Activated T-helper 17 cell treated with anti-CD3 and anti-CD28 coated beads, Interleukin-2, amount 50 U/mL, for 72 hours (primary cell): ENCODE measurements around the gene RTCA. TPM values are rescaled to one million over a fixed set of nuclear protein-coding genes. Genes with fewer than 3 reads are reported as not detected.
"Not testable (repeated sequence)": the region's sequence is repeated elsewhere in the genome, so short reads cannot be mapped to it uniquely, and the experiment has no call there.

Source experiments
- ATAC-seq: fragments of 150-1000 bp; cut with Tn5 transposase; replicated peaks from 2 replicates; pipeline ENCODE4 v1.10.0; 2021; ENCODE audit warnings: mild to moderate bottlenecking, moderate library complexity
- H3K27ac Mint-ChIP-seq: one replicate; pipeline ENCODE4 v1.8.0; 2022; ENCODE audit warnings: mixed read lengths
- H3K27me3 Mint-ChIP-seq: one replicate; pipeline ENCODE4 v1.8.0; 2022; ENCODE audit warnings: mixed read lengths
- H3K36me3 Mint-ChIP-seq: one replicate; pipeline ENCODE4 v1.8.0; 2022; ENCODE audit warnings: low read depth, mild to moderate bottlenecking, mixed read lengths
- H3K4me1 Mint-ChIP-seq: one replicate; pipeline ENCODE4 v1.8.0; 2022; ENCODE audit warnings: mixed read lengths
- H3K4me3 Mint-ChIP-seq: one replicate; pipeline ENCODE4 v1.8.0; 2022; ENCODE audit warnings: mild to moderate bottlenecking, mixed read lengths
- H3K9me3 Mint-ChIP-seq: one replicate; pipeline ENCODE4 v1.8.0; 2022; ENCODE audit warnings: mixed read lengths
- total RNA-seq, 2 donors: library from RNA; stranded (reverse); gene quantifications; one replicate each; pipeline ENCODE4 v1.2.3, GENCODE V29; 2022

The RTCA gene
- 10 to 100 TPM; 48.3 to 57.7 TPM for total RNA-seq

- Mint-ChIP-seq H3K27me3 (no peaks in the 10 kb centered on the region), H3K4me3 (peak within 1 kb of the TSS; percentile 97), H3K36me3 (peaks cover 59% of the 10 kb centered on the region), H3K4me1 (peaks cover 19% of the 10 kb centered on the region), H3K27ac (peak within 1 kb of the TSS; percentile 99), H3K9me3 (no peaks in the 10 kb centered on the region)
- ATAC-seq: peak; percentile 94
Observed at GRCh38 chr1:100265931-100266740, at the start of gene RTCA. TSS of gene RTCA (plus strand) at chr1:100266216. CDS start at chr1:100266376, 160 bp downstream.

- ATAC-seq: no peak
- Mint-ChIP-seq H3K9me3 (no peaks in the 10 kb centered on the region), H3K4me3 (no peak overlapping the region), H3K27ac (peak overlapping the region; percentile 8), H3K4me1 (peaks cover 9% of the 10 kb centered on the region), H3K27me3 (no peaks in the 10 kb centered on the region), H3K36me3 (peaks cover 53% of the 10 kb centered on the region)
Observed at GRCh38 chr1:100217834-100218233, 48.2 kb upstream of the RTCA start.

DNA sequence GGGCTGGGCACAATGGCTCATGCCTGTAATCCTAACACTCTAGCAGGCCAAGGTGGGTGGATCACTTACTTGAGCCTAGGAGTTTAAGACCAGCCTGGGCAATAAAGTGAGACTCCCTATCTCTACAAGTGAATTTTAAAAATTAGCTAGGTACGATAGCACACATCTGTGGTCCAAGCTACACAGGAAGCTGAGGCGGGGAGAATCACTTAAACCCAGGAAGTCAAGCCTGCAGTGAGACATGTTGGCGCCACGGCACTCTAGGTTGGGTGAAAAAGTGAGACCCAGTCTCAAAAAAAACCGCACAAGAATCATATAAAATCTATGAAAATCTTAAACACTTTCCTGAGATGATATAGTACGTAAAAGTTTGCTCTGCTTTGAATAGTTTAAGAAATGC lies 46.6 kb upstream of the RTCA start:
- peaks cover 9% of the 10 kb centered on the region for H3K4me1 Mint-ChIP-seq
- no peaks in the 10 kb centered on the region for H3K27me3 Mint-ChIP-seq
- H3K36me3 Mint-ChIP-seq: peaks cover 46% of the 10 kb centered on the region
- no peak overlapping the region for H3K4me3 Mint-ChIP-seq
- no peaks in the 10 kb centered on the region for H3K9me3 Mint-ChIP-seq
- peak overlapping the region; percentile 23 for H3K27ac Mint-ChIP-seq
- no peak for ATAC-seq

GRCh38 chr1:100219883-100220282 lies 46.1 kb upstream of the RTCA start:
- H3K27me3 Mint-ChIP-seq: no peaks in the 10 kb centered on the region

GRCh38 chr1:100222428-100222827 lies 43.6 kb upstream of the RTCA start:
- Mint-ChIP-seq H3K4me3 (no peak overlapping the region), H3K36me3 (peaks cover 24% of the 10 kb centered on the region), H3K27ac (no peak overlapping the region), H3K27me3 (no peaks in the 10 kb centered on the region), H3K9me3 (no peaks in the 10 kb centered on the region), H3K4me1 (peaks cover 9% of the 10 kb centered on the region)
- ATAC-seq: no peak

More at GRCh38 chr1:100219883-100220282, 46.1 kb upstream of the RTCA start:
- peak overlapping the region; percentile 23 for H3K27ac Mint-ChIP-seq
- H3K9me3 Mint-ChIP-seq: no peaks in the 10 kb centered on the region
- no peak overlapping the region for H3K4me3 Mint-ChIP-seq
- H3K36me3 Mint-ChIP-seq: peaks cover 44% of the 10 kb centered on the region
- peaks cover 9% of the 10 kb centered on the region for H3K4me1 Mint-ChIP-seq
- peak; percentile 49 for ATAC-seq

DNA sequence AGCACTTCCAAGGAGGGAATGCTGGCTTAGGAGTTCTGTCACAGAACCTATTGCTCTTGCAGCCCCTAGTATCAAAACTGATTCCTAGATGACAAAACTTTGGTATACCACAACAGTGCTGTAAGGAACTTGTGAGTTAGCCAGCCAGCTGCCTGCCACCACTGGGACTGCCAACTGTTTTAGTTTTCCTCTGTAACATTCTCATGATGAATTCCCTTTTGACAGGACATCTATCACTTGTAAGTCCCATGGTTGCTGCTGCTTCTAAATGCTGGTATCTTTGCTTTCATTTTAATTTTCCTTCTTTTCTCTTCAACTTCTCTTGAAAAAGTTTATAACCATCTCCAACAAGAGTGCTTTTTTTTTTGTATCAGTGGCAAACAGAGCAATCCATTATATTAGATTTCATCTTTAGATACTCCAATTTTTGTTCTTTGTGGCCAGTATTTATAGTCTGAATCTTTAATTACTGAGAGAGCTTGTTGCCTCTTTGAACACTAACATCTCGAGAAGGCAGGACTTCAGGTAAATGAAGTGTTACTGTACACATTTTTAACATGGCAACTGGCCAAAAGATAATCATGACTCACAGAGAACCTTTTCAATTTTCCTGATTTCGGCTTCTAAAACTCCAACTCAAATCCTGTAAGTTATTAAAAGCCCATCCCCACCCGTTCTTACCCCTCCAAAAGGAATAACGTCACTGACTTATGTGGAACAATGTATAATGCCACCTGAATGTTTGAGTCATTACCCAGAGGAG lies 36.2 kb upstream of the RTCA start:
- peaks cover 77% of the 10 kb centered on the region for H3K36me3 Mint-ChIP-seq

DNA sequence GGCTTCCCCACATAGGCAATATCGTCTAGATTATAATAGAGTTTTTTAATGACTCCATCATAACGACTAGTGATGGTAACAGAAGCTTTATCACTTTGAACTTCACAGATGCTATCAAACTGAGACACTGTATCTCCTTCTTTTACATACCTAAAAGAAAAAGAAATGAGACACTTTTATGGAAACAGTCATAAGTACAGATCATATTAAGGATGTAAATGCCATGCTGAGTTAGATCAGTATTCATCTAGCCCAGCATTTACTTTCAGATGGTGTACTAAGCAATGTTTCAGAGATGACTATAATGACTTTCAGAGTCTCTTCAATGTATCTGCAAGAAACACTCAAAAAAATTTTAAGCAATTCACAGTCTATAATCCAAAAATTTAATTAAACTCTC lies 35.3 kb upstream of the RTCA start:
- Mint-ChIP-seq H3K4me3 (peak overlapping the region; percentile 11), H3K4me1 (no peaks in the 10 kb centered on the region), H3K36me3 (peaks cover 76% of the 10 kb centered on the region), H3K27me3 (no peaks in the 10 kb centered on the region), H3K27ac (peak overlapping the region; percentile 56), H3K9me3 (no peaks in the 10 kb centered on the region)
- ATAC-seq: peak; percentile 95

More for the DNA sequence above, 36.2 kb upstream of the RTCA start:
- Mint-ChIP-seq H3K9me3 (no peaks in the 10 kb centered on the region), H3K27ac (peak overlapping the region; percentile 56), H3K4me1 (no peaks in the 10 kb centered on the region), H3K4me3 (no peak overlapping the region), H3K27me3 (no peaks in the 10 kb centered on the region)
- no peak for ATAC-seq

- H3K4me1 Mint-ChIP-seq: no peaks in the 10 kb centered on the region
- peak overlapping the region; percentile 28 for H3K27ac Mint-ChIP-seq
- no peaks in the 10 kb centered on the region for H3K27me3 Mint-ChIP-seq
- H3K4me3 Mint-ChIP-seq: no peak overlapping the region
- no peak for ATAC-seq
- peaks cover 84% of the 10 kb centered on the region for H3K36me3 Mint-ChIP-seq
- H3K9me3 Mint-ChIP-seq: no peaks in the 10 kb centered on the region
Observed at GRCh38 chr1:100231721-100232120, 34.3 kb upstream of the RTCA start.

GRCh38 chr1:100232156-100232555 lies 33.9 kb upstream of the RTCA start:
- no peaks in the 10 kb centered on the region for H3K9me3 Mint-ChIP-seq
- no peak overlapping the region for H3K4me3 Mint-ChIP-seq
- peaks cover 88% of the 10 kb centered on the region for H3K36me3 Mint-ChIP-seq
- no peak overlapping the region for H3K27ac Mint-ChIP-seq
- no peaks in the 10 kb centered on the region for H3K27me3 Mint-ChIP-seq
- no peaks in the 10 kb centered on the region for H3K4me1 Mint-ChIP-seq
- no peak for ATAC-seq

DNA sequence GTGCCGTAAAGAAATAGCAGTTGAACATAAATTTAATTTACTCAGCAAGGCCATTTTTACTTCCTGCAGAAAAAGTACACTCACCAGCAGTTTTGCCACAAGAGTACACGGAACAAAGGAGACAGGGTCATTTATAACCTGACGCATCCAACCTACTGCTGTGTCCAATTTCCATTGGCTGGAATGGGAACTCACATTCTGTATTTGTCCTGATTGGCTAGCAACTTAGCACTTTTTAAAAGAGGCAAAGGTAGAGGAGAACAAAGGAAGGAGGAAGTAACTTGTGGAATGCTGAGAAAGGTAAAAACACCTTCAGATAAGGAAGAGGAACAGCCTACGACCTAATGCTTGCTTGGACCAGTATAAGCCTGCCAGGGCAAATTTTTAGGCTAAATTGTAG lies 32.5 kb upstream of the RTCA start:
- not testable (repeated sequence) for H3K27me3 Mint-ChIP-seq, H3K9me3 Mint-ChIP-seq, ATAC-seq, H3K4me1 Mint-ChIP-seq, H3K27ac Mint-ChIP-seq, H3K4me3 Mint-ChIP-seq
- peaks cover 87% of the 10 kb centered on the region for H3K36me3 Mint-ChIP-seq

DNA sequence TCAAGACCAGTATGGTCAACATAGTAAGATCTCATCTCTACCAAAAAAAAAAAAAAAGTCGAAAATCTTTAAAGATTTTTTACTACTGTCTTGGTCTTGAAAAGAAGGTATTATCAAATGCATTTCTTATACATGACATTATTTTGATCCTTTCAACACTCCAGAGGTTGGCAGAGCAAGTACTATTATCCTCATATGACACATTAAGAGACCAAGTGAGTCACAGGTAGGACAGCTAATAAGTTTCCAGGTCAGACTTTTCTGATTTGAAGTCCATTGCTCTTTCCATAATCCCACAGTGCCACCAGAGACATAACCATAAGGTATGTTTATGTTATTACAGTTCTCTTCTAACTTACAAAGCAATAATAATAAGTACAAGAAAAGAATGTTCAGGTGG lies 31.6 kb upstream of the RTCA start:
- Mint-ChIP-seq H3K9me3 (no peaks in the 10 kb centered on the region), H3K36me3 (peaks cover 87% of the 10 kb centered on the region), H3K4me1 (peaks cover 5% of the 10 kb centered on the region), H3K27ac (no peak overlapping the region), H3K27me3 (no peaks in the 10 kb centered on the region), H3K4me3 (no peak overlapping the region)
- no peak for ATAC-seq

- no peak for ATAC-seq
- no peaks in the 10 kb centered on the region for H3K9me3 Mint-ChIP-seq
- H3K27me3 Mint-ChIP-seq: no peaks in the 10 kb centered on the region
- H3K36me3 Mint-ChIP-seq: peaks cover 74% of the 10 kb centered on the region
- H3K4me1 Mint-ChIP-seq: peaks cover 5% of the 10 kb centered on the region
- H3K4me3 Mint-ChIP-seq: no peak overlapping the region
- H3K27ac Mint-ChIP-seq: no peak overlapping the region
Observed at GRCh38 chr1:100237091-100237490, 28.9 kb upstream of the RTCA start.

DNA sequence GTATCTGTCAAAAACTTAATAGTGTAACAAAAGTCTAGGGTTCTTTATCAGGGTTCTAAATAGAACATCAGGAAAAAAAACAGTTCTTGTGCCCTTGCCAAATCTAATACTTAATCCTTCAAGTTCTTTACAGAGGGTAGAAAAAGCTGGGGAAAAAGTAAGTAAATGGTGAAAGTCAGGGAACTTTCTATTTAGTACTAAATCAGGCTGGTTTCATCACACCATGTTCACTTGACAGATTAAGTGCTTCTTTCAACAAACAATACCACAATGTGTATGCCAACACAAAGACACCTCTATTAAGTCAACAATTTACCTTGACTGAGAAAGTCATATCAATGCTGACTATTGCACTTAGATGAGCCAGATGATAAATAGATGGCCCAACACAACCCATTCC lies 26.1 kb upstream of the RTCA start:
- H3K4me3 Mint-ChIP-seq: no peak overlapping the region
- peaks cover 5% of the 10 kb centered on the region for H3K4me1 Mint-ChIP-seq
- no peak overlapping the region for H3K27ac Mint-ChIP-seq
- no peaks in the 10 kb centered on the region for H3K9me3 Mint-ChIP-seq
- no peaks in the 10 kb centered on the region for H3K27me3 Mint-ChIP-seq
- ATAC-seq: no peak
- peaks cover 56% of the 10 kb centered on the region for H3K36me3 Mint-ChIP-seq

DNA sequence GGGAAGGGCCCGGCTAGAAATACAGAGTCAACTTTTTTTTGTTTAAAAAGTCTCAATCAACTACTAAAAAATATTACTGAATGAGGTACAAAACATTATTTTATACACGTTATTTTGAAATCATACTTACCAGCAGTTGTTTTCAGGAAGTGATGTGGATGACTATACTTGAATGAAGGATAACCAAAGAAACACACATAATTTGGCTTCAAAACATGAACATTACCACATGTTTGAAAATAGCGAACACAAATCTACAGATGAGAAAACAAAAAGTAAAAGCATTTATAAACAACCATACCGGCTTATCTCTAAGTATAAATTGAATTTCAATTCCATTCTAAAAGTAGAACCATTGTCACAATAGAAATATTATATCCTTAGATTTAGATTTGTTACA lies 25.4 kb upstream of the RTCA start:
- no peak for ATAC-seq
- Mint-ChIP-seq H3K27me3 (no peaks in the 10 kb centered on the region), H3K27ac (no peak overlapping the region), H3K4me3 (no peak overlapping the region), H3K9me3 (no peaks in the 10 kb centered on the region), H3K4me1 (peaks cover 5% of the 10 kb centered on the region), H3K36me3 (peaks cover 55% of the 10 kb centered on the region)

- Mint-ChIP-seq H3K27ac (no peak overlapping the region), H3K27me3 (no peaks in the 10 kb centered on the region), H3K4me1 (peaks cover 11% of the 10 kb centered on the region), H3K4me3 (no peak overlapping the region), H3K9me3 (no peaks in the 10 kb centered on the region), H3K36me3 (peaks cover 11% of the 10 kb centered on the region)
- ATAC-seq: no peak
Observed at GRCh38 chr1:100246738-100247137, 19.3 kb upstream of the RTCA start.
